IMR-90 (cell line): ENCODE measurements around the gene PGPEP1.

Experiments
- BHLHE40 ChIP-seq: fragments of 150-350 bp; IDR thresholded peaks from 2 replicates; pipeline ENCODE4 v1.6.1; 2016; ENCODE audit warnings: mild to moderate bottlenecking, low read depth, low read length
- CTCF ChIP-seq: conservative IDR thresholded peaks from 2 replicates; pipeline ENCODE4 v1.5.1; 2012; ENCODE audit warnings: mild to moderate bottlenecking, low read depth, low read length, improper control_type of control experiment
- MAFK ChIP-seq: IDR thresholded peaks from 2 replicates; pipeline ENCODE4 v1.6.1; 2012; ENCODE audit warnings: low read depth, low read length, improper control_type of control experiment
- MXI1 ChIP-seq: IDR thresholded peaks from 2 replicates; pipeline ENCODE4 v1.6.1; 2012; ENCODE audit warnings: low read depth, mild to moderate bottlenecking, low read length, moderate library complexity, borderline replicate concordance
- POLR2A ChIP-seq: IDR thresholded peaks from 2 replicates; pipeline ENCODE4 v1.6.1; 2012; ENCODE audit warnings: mild to moderate bottlenecking, low read depth, low read length
- RCOR1 ChIP-seq: IDR thresholded peaks from 2 replicates; pipeline ENCODE4 v1.6.1; 2012; ENCODE audit warnings: mild to moderate bottlenecking, low read length, improper control_type of control experiment; ENCODE audit not compliant: insufficient replicate concordance
- RFX5 ChIP-seq: IDR thresholded peaks from 2 replicates; pipeline ENCODE4 v1.8.0; 2012; ENCODE audit warnings: low read depth, mild to moderate bottlenecking, low read length, moderate library complexity
- TF ChIP-seq, protein P1 (sequence below): fragments of 150-350 bp; IDR thresholded peaks from 2 replicates; pipeline ENCODE4 v1.6.1; 2017; ENCODE audit warnings: mild to moderate bottlenecking, antibody characterized with exemption, low read length, low read depth

GRCh38 chr19:18313398-18313797, 27.0 kb upstream of the PGPEP1 start:
- no peak for TF ChIP-seq POLR2A
- TF ChIP-seq CTCF: no peak
- TF ChIP-seq MXI1: no peak
- no peak for TF ChIP-seq RFX5
- no peak for TF ChIP-seq RCOR1
- TF ChIP-seq, protein P1, sequence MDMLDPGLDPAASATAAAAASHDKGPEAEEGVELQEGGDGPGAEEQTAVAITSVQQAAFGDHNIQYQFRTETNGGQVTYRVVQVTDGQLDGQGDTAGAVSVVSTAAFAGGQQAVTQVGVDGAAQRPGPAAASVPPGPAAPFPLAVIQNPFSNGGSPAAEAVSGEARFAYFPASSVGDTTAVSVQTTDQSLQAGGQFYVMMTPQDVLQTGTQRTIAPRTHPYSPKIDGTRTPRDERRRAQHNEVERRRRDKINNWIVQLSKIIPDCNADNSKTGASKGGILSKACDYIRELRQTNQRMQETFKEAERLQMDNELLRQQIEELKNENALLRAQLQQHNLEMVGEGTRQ: no peak
- TF ChIP-seq BHLHE40: no peak
- TF ChIP-seq MAFK: no peak
